Activated B cell treated with CpG ODN at 0.5 μM for 24 hours (primary cell): ENCODE measurements around the gene MACC1. TPM values are rescaled to one million over a fixed set of nuclear protein-coding genes. Genes with fewer than 3 reads are reported as not detected.

Source experiments
- ATAC-seq: fragments of 200-7000 bp; cut with Tn5 transposase; one replicate; pipeline ENCODE4 v1.10.0; 2021; ENCODE audit warnings: low read depth, mild to moderate bottlenecking, moderate library complexity
- CTCF ChIA-PET: fragments of 350-600 bp; sonication (Branson Sonifier 250); formaldehyde crosslinking; loops from one replicate; lab custom pipeline; 2021; ENCODE audit warnings: antibody characterized with exemption; lab: Charles Lee
- POLR2A ChIA-PET: fragments of 350-600 bp; sonication (Branson Sonifier 250); formaldehyde crosslinking; loops from one replicate; lab custom pipeline; 2021; ENCODE audit warnings: antibody characterized with exemption; lab: Charles Lee
- DNase-seq: peaks from one replicate; pipeline ENCODE4 v3.0.0; 2022
- H3K27ac Mint-ChIP-seq: one replicate; pipeline ENCODE4 v1.8.0; 2020; ENCODE audit warnings: mixed read lengths
- H3K27me3 Mint-ChIP-seq: one replicate; pipeline ENCODE4 v1.8.0; 2021; ENCODE audit warnings: mixed read lengths
- H3K36me3 Mint-ChIP-seq: one replicate; pipeline ENCODE4 v1.8.0; 2021; ENCODE audit warnings: low read depth, mixed read lengths
- H3K4me1 Mint-ChIP-seq: one replicate; pipeline ENCODE4 v1.8.0; 2021; ENCODE audit warnings: mixed read lengths
- H3K4me3 Mint-ChIP-seq: one replicate; pipeline ENCODE4 v1.8.0; 2020; ENCODE audit warnings: mild to moderate bottlenecking, mixed read lengths
- H3K9me3 Mint-ChIP-seq: one replicate; pipeline ENCODE4 v1.8.0; 2020; ENCODE audit warnings: mixed read lengths
- CTCF ChIP-seq: fragments of 200-600 bp; IDR thresholded peaks from one replicate; pipeline ENCODE4 v1.8.0; 2022; ENCODE audit warnings: antibody characterized with exemption, mild to moderate bottlenecking
- intact Hi-C: fragments of 100-400 bp; cut with micrococcal nuclease; formaldehyde crosslinking; loops from one replicate; pipeline ENCODE4 v1.15.1; 2024
- total RNA-seq: library from RNA; stranded (reverse); gene quantifications from 2 replicates; pipeline ENCODE4 v1.2.3, GENCODE V29; 2022

MACC1 gene
- total RNA-seq, 1 donor from 2014 or later, result 20.3 TPM

- Mint-ChIP-seq H3K9me3 (no peaks in the 10 kb centered on the region), H3K4me1 (no peaks in the 10 kb centered on the region), H3K27me3 (no peaks in the 10 kb centered on the region), H3K4me3 (no peak overlapping the region), H3K27ac (no peak overlapping the region), H3K36me3 (no peaks in the 10 kb centered on the region)
- ATAC-seq (no peak), DNase-seq (no peak)
- no peak for TF ChIP-seq CTCF
- intact Hi-C loops, result no loop called here
- POLR2A ChIA-PET, result no interaction called here
- CTCF ChIA-PET, result no interaction called here
These were observed 114.2 kb downstream of the MACC1 start for GRCh38 chr7:20102982-20103381.

GRCh38 chr7:20095862-20096261, 121.3 kb downstream of the MACC1 start:
- no peak overlapping the region for H3K4me3 Mint-ChIP-seq
- peaks cover 7% of the 10 kb centered on the region for H3K36me3 Mint-ChIP-seq
- DNase-seq (no peak), ATAC-seq (no peak)
- H3K27me3 Mint-ChIP-seq, result no peaks in the 10 kb centered on the region
- peaks cover 12% of the 10 kb centered on the region for H3K4me1 Mint-ChIP-seq
- ChIA-PET POLR2A (no interaction called here), CTCF (no interaction called here)
- intact Hi-C loops, result no loop called here
- TF ChIP-seq CTCF, result no peak
- H3K27ac Mint-ChIP-seq, result no peak overlapping the region
- H3K9me3 Mint-ChIP-seq, result peaks cover 14% of the 10 kb centered on the region

GRCh38 chr7:20095436-20095835, 121.7 kb downstream of the MACC1 start:
- Mint-ChIP-seq H3K9me3 (peaks cover 14% of the 10 kb centered on the region), H3K4me3 (no peak overlapping the region), H3K4me1 (peaks cover 12% of the 10 kb centered on the region), H3K27me3 (peaks cover 2% of the 10 kb centered on the region), H3K36me3 (peaks cover 7% of the 10 kb centered on the region), H3K27ac (no peak overlapping the region)
- CTCF ChIA-PET, result no interaction called here
- no peak for ATAC-seq
- TF ChIP-seq CTCF, result no peak
- POLR2A ChIA-PET, result no interaction called here
- DNase-seq, result no peak
- intact Hi-C loops, result no loop called here

- CTCF ChIA-PET, result no interaction called here
- intact Hi-C loops, result no loop called here
- H3K27me3 Mint-ChIP-seq, result peaks cover 3% of the 10 kb centered on the region
- H3K36me3 Mint-ChIP-seq, result peaks cover 3% of the 10 kb centered on the region
- ATAC-seq, result no peak
- peaks cover 4% of the 10 kb centered on the region for H3K9me3 Mint-ChIP-seq
- TF ChIP-seq CTCF, result no peak
- no peak overlapping the region for H3K27ac Mint-ChIP-seq
- POLR2A ChIA-PET, result interaction anchor here (0.6 kb wide), 1 partner anchor 1867 kb away, joined by 4 read pairs; no protein-coding TSS in a partner anchor
- H3K4me1 Mint-ChIP-seq, result peaks cover 9% of the 10 kb centered on the region
- DNase-seq, result no peak
- H3K4me3 Mint-ChIP-seq, result no peak overlapping the region
These were observed 127.8 kb downstream of the MACC1 start for GRCh38 chr7:20089431-20089830.

GRCh38 chr7:20085086-20085485, 132.1 kb downstream of the MACC1 start:
- H3K4me3 Mint-ChIP-seq, result no peak overlapping the region
- H3K9me3 Mint-ChIP-seq, result no peaks in the 10 kb centered on the region
- TF ChIP-seq CTCF, result no peak
- no peaks in the 10 kb centered on the region for H3K4me1 Mint-ChIP-seq
- no peaks in the 10 kb centered on the region for H3K36me3 Mint-ChIP-seq
- ATAC-seq (no peak), DNase-seq (no peak)
- H3K27ac Mint-ChIP-seq, result no peak overlapping the region
- intact Hi-C loops, result no loop called here
- POLR2A ChIA-PET, result no interaction called here
- CTCF ChIA-PET, result no interaction called here
- H3K27me3 Mint-ChIP-seq, result no peaks in the 10 kb centered on the region

Other genes starting within 250 kb of the MACC1 start
- gene ITGB8, start 113.5 kb upstream of the MACC1 start, total RNA-seq, result 0.75 and 1.3 TPM in 2 replicates